GM10266 (cell line): ENCODE data around the gene PTPRO.

ENCODE experiments used
- DNase-seq: peaks from one replicate; pipeline ENCODE4 v3.0.0; 2012; ENCODE audit errors: extremely low spot score
- CTCF ChIP-seq: IDR thresholded peaks from 2 replicates; pipeline ENCODE4 v1.5.1; 2012; ENCODE audit warnings: mild to moderate bottlenecking, low read depth; ENCODE audit not compliant: control insufficient read depth, insufficient read depth; ENCODE audit errors: missing control alignments

Gene PTPRO

GRCh38 chr12:15544589-15544988 lies 222.3 kb downstream of the PTPRO start:
- no peak for DNase-seq

GRCh38 chr12:15545334-15545733 lies 223.0 kb downstream of the PTPRO start:
- no peak for TF ChIP-seq CTCF
- no peak for DNase-seq

More at GRCh38 chr12:15544589-15544988, 222.3 kb downstream of the PTPRO start:
- no peak for TF ChIP-seq CTCF

- DNase-seq: peak; percentile 33
Measured at GRCh38 chr12:15546102-15546701, 223.9 kb downstream of the PTPRO start.

GRCh38 chr12:15547063-15547462 lies 224.8 kb downstream of the PTPRO start:
- no peak for DNase-seq
- TF ChIP-seq CTCF: no peak

More at GRCh38 chr12:15546102-15546701, 223.9 kb downstream of the PTPRO start:
- TF ChIP-seq CTCF: no peak

- no peak for DNase-seq
- TF ChIP-seq CTCF: no peak
Measured at GRCh38 chr12:15547691-15548090, 225.4 kb downstream of the PTPRO start.

- no peak for TF ChIP-seq CTCF
- no peak for DNase-seq
Measured at GRCh38 chr12:15550793-15551192, 228.5 kb downstream of the PTPRO start.

GRCh38 chr12:15555446-15555845 lies 233.1 kb downstream of the PTPRO start:
- TF ChIP-seq CTCF: no peak
- DNase-seq: no peak
